DOHH2 (cell line): Measurements from ENCODE around the gene ZNF263.

Source experiments
- H3F3A ChIP-seq: fragments of 200-600 bp; sonication (generic), shearing (Covaris generic); 2 replicates; pipeline ENCODE4 v1.6.0; 2016; ENCODE audit warnings: antibody characterized with exemption, mild to moderate bottlenecking; ENCODE audit not compliant: control insufficient read depth, insufficient read depth
- H3K27ac ChIP-seq: fragments of 200-600 bp; sonication (generic); 2 replicates; pipeline ENCODE4 v1.5.1; 2014; ENCODE audit warnings: low read depth, mild to moderate bottlenecking, low read length, moderate library complexity
- H3K27me3 ChIP-seq: fragments of 200-600 bp; sonication (generic); 2 replicates; pipeline ENCODE4 v1.6.1; 2014; ENCODE audit warnings: mild to moderate bottlenecking, low read length, mixed read lengths; ENCODE audit not compliant: control insufficient read depth
- H3K36me3 ChIP-seq: fragments of 200-600 bp; sonication (generic); 2 replicates; pipeline ENCODE4 v1.6.1; 2014; ENCODE audit warnings: mild to moderate bottlenecking, low read length, moderate library complexity, mixed read lengths; ENCODE audit not compliant: control insufficient read depth
- H3K4me1 ChIP-seq: fragments of 200-600 bp; sonication (generic); 2 replicates; pipeline ENCODE4 v1.6.1; 2014; ENCODE audit warnings: mild to moderate bottlenecking, low read length, mixed read lengths; ENCODE audit not compliant: control insufficient read depth
- H3K4me2 ChIP-seq: fragments of 200-600 bp; sonication (generic); 2 replicates; pipeline ENCODE4 v1.6.0; 2014; ENCODE audit warnings: mild to moderate bottlenecking, low read length, moderate library complexity
- H3K4me3 ChIP-seq: fragments of 200-600 bp; sonication (generic); 2 replicates; pipeline ENCODE4 v1.5.1; 2014; ENCODE audit warnings: mild to moderate bottlenecking, low read length, mixed read lengths
- H3K79me2 ChIP-seq: fragments of 200-600 bp; sonication (generic); 2 replicates; pipeline ENCODE4 v1.6.1; 2014; ENCODE audit warnings: mild to moderate bottlenecking, low read length, mixed read lengths; ENCODE audit not compliant: control insufficient read depth
- H3K9me2 ChIP-seq: fragments of 200-600 bp; sonication (generic); replicated peaks from 2 replicates; pipeline ENCODE4 v1.6.1; 2014; ENCODE audit warnings: mild to moderate bottlenecking, low read length, mixed read lengths; ENCODE audit not compliant: control insufficient read depth
- H3K9me3 ChIP-seq: fragments of 200-600 bp; sonication (generic); 2 replicates; pipeline ENCODE4 v1.6.1; 2014; ENCODE audit warnings: antibody characterized with exemption, low read length, mixed read lengths; ENCODE audit not compliant: control insufficient read depth, insufficient read depth
- H4K20me1 ChIP-seq: fragments of 200-600 bp; sonication (generic); 2 replicates; pipeline ENCODE4 v1.6.0; 2014; ENCODE audit warnings: low read depth, mild to moderate bottlenecking, antibody characterized with exemption, low read length, moderate library complexity; ENCODE audit not compliant: control insufficient read depth, insufficient read depth
- CTCF ChIP-seq: fragments of 200-600 bp; sonication (generic); IDR thresholded peaks from one replicate; pipeline ENCODE4 v1.5.1; 2014; ENCODE audit warnings: antibody characterized with exemption, mild to moderate bottlenecking, low read depth, low read length; ENCODE audit not compliant: poor library complexity, severe bottlenecking
- EZH2phosphoT487 ChIP-seq: fragments of 200-600 bp; sonication (generic); IDR thresholded peaks from 2 replicates; pipeline ENCODE4 v1.6.1; 2017; ENCODE audit warnings: borderline replicate concordance, mild to moderate bottlenecking, antibody characterized with exemption, low read length, moderate library complexity, mixed read lengths

ZNF263 gene

GRCh38 chr16:3243882-3244281 is 39.4 kb upstream of the ZNF263 start:
- Histone ChIP-seq H3K4me3 (no peak overlapping the region), H3F3A (no peaks in the 10 kb centered on the region), H4K20me1 (no peaks in the 10 kb centered on the region), H3K9me3 (no peaks in the 10 kb centered on the region), H3K9me2 (no peaks in the 10 kb centered on the region), H3K4me2 (no peak overlapping the region), H3K79me2 (no peaks in the 10 kb centered on the region), H3K27ac (no peak overlapping the region), H3K27me3 (no peaks in the 10 kb centered on the region; the same call in 1 of the 2 replicates), H3K36me3 (no peaks in the 10 kb centered on the region), H3K4me1 (no peaks in the 10 kb centered on the region)
- no peak for TF ChIP-seq EZH2phosphoT487
- TF ChIP-seq CTCF = no peak

GRCh38 chr16:3246002-3246401 is 37.3 kb upstream of the ZNF263 start:
- Histone ChIP-seq H3K9me3 (no peaks in the 10 kb centered on the region), H3K27ac (no peak overlapping the region), H4K20me1 (no peaks in the 10 kb centered on the region), H3K79me2 (no peaks in the 10 kb centered on the region), H3K4me3 (no peak overlapping the region), H3K36me3 (no peaks in the 10 kb centered on the region), H3K4me2 (no peak overlapping the region), H3K27me3 (no peaks in the 10 kb centered on the region), H3K4me1 (no peaks in the 10 kb centered on the region), H3K9me2 (no peaks in the 10 kb centered on the region), H3F3A (no peaks in the 10 kb centered on the region)
- TF ChIP-seq CTCF (no peak), EZH2phosphoT487 (no peak)

- Histone ChIP-seq H3K4me1 (no peaks in the 10 kb centered on the region), H3F3A (no peaks in the 10 kb centered on the region), H3K79me2 (no peaks in the 10 kb centered on the region), H3K4me3 (no peak overlapping the region), H3K4me2 (no peak overlapping the region), H4K20me1 (no peaks in the 10 kb centered on the region), H3K9me2 (no peaks in the 10 kb centered on the region), H3K9me3 (no peaks in the 10 kb centered on the region), H3K27ac (no peak overlapping the region), H3K27me3 (no peaks in the 10 kb centered on the region), H3K36me3 (no peaks in the 10 kb centered on the region)
- TF ChIP-seq EZH2phosphoT487 (no peak), CTCF (no peak)
Measured at GRCh38 chr16:3246876-3247275, 36.4 kb upstream of the ZNF263 start.

GRCh38 chr16:3248596-3248995 is 34.7 kb upstream of the ZNF263 start:
- Histone ChIP-seq H3K79me2 (no peaks in the 10 kb centered on the region), H3K36me3 (no peaks in the 10 kb centered on the region), H3K27ac (no peak overlapping the region), H3K27me3 (no peaks in the 10 kb centered on the region), H3K9me2 (no peaks in the 10 kb centered on the region), H4K20me1 (no peaks in the 10 kb centered on the region), H3F3A (no peaks in the 10 kb centered on the region), H3K4me1 (no peaks in the 10 kb centered on the region), H3K4me3 (no peak overlapping the region), H3K9me3 (no peaks in the 10 kb centered on the region), H3K4me2 (no peak overlapping the region)
- no peak for TF ChIP-seq CTCF
- no peak for TF ChIP-seq EZH2phosphoT487
